Renal pelvis (tissue), 4 donors: Measurements from ENCODE around the gene GPC1. TPM values are rescaled to one million over a fixed set of nuclear protein-coding genes. Genes with fewer than 3 reads are reported as not detected.
"Not testable (repeated sequence)": the region's sequence is repeated elsewhere in the genome, so short reads cannot be mapped to it uniquely, and the experiment has no call there.

ENCODE experiments used
- DNase-seq: peaks from one replicate; pipeline ENCODE4 v3.0.0-alpha.2; 2013
- polyA plus RNA-seq, 3 donors: library from polyadenylated mRNA; unstranded; fragments of 120-200 nt; gene quantifications; one replicate each; pipeline ENCODE4 v1.2.1, GENCODE V29; 2013; ENCODE audit not compliant: insufficient read length in 3 of 3

GPC1 gene
- polyA plus RNA-seq, 3 donors = 32.0 to 46.8 (median 46.6) TPM

DNA sequence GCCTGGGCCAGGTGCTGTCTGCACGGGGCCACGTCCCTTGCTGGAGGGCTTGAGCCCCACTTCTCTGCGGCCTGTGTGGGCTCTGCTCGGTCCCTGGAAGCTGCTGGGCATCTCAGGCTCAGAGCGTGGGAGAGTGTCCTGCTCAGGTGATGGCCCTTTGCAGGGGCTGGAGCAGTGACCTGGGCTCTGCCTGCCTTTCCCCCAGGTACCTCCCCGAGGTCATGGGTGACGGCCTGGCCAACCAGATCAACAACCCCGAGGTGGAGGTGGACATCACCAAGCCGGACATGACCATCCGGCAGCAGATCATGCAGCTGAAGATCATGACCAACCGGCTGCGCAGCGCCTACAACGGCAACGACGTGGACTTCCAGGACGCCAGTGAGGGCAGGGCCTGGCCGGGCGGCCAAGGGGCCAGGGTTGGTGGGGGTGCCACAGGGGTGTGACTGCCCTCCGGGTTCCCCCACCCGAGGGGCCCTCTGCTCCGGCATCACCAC lies 29.9 kb downstream of the GPC1 start:
- no peak for DNase-seq

- DNase-seq = no peak
Observed at GRCh38 chr2:240465765-240466578, 30.5 kb downstream of the GPC1 start.

- DNase-seq = no peak
Observed at GRCh38 chr2:240466579-240467148, 31.2 kb downstream of the GPC1 start.

DNA sequence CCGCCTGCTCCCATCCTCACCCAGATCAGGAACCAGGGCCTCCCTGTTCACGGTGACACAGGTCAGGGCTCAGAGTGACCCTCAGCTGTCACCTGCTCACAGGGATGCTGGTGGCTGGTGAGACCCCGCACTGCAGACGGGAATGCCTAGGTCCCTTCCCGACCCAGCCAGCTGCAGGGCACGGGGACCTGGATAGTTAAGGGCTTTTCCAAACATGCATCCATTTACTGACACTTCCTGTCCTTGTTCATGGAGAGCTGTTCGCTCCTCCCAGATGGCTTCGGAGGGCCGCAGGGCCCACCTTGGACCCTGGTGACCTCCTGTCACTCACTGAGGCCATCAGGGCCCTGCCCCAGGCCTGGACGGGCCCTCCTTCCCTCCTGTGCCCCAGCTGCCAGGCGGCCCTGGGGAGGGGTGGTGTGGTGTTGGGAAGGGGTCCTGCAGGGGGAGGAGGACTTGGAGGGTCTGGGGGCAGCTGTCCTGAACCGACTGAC lies 31.7 kb downstream of the GPC1 start:
- no peak for DNase-seq

- DNase-seq = no peak
Observed at GRCh38 chr2:240467659-240468302, 32.3 kb downstream of the GPC1 start.

DNA sequence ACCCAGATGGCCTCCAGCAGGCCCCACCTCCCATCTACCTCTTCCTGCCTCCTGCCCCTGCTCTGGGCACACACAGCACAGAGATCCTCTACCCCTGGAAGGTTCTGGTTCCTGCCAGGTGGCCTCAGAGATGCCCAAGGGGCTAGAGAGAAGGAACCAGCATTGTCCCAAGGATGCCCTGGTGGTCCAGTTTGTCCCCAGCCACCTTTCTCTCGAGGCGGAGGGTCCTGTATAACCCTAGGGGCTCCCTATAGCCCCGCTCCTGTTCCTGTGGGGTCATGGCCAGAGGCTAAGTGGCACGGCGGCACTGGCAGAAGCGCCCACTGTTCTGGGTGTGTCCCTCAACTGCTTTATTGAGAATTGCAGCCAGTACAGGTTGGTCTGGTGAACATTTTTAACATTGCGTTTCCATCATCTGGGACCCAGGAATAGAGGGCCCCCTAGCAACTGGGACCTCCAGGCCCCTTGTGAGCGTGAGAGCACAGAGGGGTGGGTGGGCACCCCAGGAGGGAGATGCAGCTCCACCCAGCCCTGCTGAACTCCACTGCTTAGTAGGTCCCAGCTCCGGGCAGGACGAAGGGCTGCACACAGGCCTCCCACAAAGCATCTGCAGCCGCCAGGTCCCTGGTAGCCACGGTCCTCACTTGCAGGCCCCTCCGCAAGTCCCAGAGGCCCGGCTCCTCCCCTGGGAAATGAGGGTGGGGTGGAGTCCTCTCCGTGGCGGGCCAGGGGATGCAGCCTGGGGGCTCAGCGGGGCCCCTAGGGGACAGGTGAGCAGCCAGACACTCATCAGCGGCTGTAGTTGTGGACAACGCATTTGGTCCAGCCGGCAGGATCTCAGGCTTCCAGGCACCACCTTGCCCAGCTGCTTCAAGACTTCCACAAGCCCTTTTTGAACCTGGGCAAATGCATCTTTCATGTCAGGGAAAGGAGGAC lies 33.1 kb downstream of the GPC1 start:
- no peak for DNase-seq

DNA sequence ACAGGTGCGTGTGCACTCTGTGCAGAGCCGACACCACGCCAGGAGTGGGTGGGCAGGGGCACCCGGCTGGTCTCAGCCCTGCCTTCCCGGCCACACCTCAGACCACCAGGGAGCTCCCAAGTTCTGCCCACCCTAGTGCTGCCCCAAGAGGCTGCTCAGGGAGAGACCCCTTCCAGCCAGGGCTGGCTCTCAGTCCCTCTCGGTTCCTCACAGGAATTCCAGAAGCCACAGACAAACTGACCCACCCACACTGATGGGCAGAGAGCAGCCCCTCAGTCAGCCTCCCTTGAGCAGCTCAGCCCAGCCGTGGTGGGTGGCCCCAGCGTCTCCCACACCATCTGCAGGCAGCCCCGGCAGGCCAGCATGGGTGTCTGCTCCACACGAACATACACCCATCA lies 33.8 kb downstream of the GPC1 start:
- DNase-seq = no peak

GRCh38 chr2:240469740-240470139 lies 34.3 kb downstream of the GPC1 start:
- no peak for DNase-seq

GRCh38 chr2:240472078-240472790 lies 36.8 kb downstream of the GPC1 start:
- no peak for DNase-seq

DNA sequence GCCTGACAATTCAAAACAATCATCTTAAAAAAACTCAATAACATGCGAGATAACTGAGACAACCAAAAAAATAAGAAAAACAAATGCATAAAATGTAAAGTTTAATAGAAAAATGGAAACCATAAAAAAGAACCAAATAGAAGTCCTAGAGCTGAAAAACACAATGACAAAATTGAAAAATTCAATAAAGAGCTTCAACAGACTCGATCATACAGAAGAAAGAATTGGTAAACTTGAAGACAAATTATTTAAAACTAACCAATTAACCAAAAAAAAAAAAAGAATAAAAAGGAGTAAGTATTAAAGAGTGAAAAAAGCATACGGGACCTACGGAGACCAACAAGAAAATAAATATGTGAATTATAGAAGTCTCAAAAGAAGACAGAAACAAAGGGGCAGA lies 37.7 kb downstream of the GPC1 start:
- no peak for DNase-seq

DNA sequence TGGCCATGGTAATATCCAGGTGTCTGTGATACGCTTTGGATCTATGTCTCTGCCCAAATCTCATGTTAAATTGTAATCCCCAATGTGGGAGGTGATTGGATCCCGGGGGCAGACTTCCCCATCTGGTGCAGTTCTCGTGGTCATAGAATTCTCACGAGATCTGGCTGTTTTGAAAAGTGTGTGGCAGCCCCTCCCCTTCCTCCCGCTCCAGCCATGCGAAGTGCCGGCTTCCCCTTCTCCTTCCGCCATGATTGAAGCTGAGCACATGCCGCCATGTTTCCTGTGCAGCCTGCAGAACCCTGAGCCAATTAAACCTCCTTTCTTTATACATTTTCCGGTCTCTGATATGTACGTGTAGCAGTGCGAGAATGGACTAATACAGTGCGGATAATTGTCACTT lies 42.5 kb downstream of the GPC1 start:
- DNase-seq = no peak

- no peak for DNase-seq
Observed at GRCh38 chr2:240478346-240479110, 43.1 kb downstream of the GPC1 start.

GRCh38 chr2:240479111-240479501 lies 43.6 kb downstream of the GPC1 start:
- no peak for DNase-seq

GRCh38 chr2:240480834-240481623 lies 45.6 kb downstream of the GPC1 start:
- DNase-seq = no peak

- DNase-seq = no peak
Observed at GRCh38 chr2:240481720-240482119, 46.3 kb downstream of the GPC1 start.

- no peak for DNase-seq
Observed at GRCh38 chr2:240482141-240482540, 46.7 kb downstream of the GPC1 start.

- no peak for DNase-seq
Observed at GRCh38 chr2:240491483-240491882, 56.0 kb downstream of the GPC1 start.

DNA sequence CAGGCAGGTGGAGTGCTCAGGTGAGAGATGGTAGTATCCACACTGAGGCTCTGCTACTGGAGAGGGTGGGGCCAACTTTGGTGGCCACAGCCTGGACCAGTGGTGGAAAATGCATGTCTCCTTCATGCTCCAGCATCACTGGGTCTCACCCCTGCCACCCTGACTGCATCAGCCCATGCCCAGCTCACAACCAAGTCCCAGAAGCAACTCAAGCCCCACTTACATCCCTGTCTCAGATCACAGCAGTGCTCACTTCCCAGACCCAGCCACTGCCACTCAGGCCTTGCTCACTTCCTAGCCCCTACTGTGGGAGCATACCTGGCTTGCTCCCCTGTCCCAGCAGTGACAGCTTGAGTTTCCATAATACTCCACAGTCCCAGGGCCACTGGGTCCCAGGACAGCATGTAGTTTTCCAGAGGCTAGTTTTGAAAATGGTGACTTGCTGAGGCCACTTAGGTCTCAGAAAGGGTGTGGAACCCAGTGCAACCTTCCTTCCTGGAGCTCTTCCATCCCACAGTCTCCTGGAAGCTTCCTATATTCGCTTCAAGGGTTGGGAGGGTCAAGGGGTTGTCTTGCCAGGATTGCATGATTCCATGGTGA lies 58.8 kb downstream of the GPC1 start:
- DNase-seq = no peak

GRCh38 chr2:240494942-240495341 lies 59.5 kb downstream of the GPC1 start:
- not testable (repeated sequence) for DNase-seq
